GM12873 (cell line): Measurements from ENCODE around the gene HNRNPUL1.

Experiments used
- TF ChIP-seq, protein P1 (sequence below): IDR thresholded peaks from 2 replicates; pipeline ENCODE4 v1.5.1; 2012; ENCODE audit warnings: low read depth, mild to moderate bottlenecking, moderate library complexity, low read length, control low read depth; ENCODE audit not compliant: insufficient read depth; ENCODE audit errors: missing control alignments

Gene HNRNPUL1

DNA sequence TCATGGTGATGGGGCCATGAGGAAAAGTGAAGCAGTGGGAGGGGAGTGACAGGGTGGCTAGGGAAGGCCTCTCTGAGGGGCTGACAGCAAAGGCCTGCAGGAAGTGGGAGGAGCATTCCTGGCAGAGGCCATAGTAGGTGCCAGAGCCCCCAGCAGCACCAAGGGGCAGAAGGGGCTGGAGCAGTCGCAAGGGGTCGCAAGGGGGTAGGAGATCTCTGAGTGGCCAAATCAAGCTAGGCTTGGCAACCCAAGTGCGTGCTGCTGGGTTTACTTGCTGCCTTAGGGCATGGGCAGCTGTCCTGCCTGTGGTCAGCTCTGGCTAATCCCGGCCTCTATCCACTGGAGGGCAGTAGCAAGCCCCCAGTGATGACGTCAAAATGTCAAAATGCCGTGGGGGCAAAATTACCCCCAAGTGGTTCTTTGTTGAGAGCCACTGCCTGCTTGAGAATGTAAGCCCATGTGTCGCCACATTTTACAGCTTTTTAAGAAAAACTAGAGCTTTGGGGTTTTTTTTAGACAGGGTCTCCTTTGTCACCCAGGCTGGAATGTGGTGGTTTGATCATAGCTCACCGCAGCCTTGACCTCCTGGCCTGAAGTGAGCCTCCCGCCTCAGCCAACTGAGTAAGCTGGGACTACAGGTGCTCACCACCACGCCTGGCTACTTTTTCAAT lies 57.6 kb downstream of the HNRNPUL1 start:
- TF ChIP-seq, protein P1, sequence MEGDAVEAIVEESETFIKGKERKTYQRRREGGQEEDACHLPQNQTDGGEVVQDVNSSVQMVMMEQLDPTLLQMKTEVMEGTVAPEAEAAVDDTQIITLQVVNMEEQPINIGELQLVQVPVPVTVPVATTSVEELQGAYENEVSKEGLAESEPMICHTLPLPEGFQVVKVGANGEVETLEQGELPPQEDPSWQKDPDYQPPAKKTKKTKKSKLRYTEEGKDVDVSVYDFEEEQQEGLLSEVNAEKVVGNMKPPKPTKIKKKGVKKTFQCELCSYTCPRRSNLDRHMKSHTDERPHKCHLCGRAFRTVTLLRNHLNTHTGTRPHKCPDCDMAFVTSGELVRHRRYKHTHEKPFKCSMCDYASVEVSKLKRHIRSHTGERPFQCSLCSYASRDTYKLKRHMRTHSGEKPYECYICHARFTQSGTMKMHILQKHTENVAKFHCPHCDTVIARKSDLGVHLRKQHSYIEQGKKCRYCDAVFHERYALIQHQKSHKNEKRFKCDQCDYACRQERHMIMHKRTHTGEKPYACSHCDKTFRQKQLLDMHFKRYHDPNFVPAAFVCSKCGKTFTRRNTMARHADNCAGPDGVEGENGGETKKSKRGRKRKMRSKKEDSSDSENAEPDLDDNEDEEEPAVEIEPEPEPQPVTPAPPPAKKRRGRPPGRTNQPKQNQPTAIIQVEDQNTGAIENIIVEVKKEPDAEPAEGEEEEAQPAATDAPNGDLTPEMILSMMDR: peak; percentile 58

DNA sequence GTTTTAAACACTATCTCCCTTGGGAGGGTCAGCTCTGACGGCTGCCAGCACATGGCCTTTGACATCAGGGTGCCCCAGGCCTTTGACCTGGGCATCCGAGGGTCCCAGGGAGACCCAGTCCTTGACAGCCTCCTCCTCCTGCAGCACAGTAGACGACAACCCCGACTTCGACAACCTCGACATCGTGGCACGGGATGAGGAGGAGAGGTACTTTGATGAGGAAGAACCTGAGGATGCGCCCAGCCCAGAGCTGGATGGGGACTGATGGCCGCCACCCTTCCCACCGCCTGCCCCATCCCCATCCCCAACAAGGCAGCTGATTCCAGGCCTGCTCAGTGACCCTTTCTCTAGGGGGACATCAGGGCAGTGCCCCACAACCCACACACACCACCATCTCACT lies 58.3 kb downstream of the HNRNPUL1 start:
- TF ChIP-seq, protein P1: no peak

DNA sequence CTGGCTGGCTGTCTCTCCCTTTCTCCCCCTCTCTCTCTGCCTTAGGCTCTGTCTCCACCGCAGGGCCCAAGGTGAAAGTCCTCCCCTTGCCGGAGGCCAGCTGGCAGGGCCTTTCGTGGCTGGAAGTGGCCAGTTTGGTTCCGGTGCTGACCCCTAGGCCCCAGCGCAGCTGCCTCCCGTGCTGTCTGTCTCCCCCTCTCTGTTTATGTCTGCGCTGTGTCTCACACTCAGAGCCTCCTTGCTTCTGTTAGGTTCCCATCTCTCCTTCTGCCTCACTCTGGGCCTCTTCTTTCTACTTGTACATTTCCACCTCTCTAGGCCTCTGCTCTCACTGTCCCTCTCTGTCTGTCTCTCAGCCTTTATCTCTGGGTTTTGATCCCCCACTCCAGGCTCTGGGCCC lies 58.9 kb downstream of the HNRNPUL1 start:
- TF ChIP-seq, protein P1: no peak

DNA sequence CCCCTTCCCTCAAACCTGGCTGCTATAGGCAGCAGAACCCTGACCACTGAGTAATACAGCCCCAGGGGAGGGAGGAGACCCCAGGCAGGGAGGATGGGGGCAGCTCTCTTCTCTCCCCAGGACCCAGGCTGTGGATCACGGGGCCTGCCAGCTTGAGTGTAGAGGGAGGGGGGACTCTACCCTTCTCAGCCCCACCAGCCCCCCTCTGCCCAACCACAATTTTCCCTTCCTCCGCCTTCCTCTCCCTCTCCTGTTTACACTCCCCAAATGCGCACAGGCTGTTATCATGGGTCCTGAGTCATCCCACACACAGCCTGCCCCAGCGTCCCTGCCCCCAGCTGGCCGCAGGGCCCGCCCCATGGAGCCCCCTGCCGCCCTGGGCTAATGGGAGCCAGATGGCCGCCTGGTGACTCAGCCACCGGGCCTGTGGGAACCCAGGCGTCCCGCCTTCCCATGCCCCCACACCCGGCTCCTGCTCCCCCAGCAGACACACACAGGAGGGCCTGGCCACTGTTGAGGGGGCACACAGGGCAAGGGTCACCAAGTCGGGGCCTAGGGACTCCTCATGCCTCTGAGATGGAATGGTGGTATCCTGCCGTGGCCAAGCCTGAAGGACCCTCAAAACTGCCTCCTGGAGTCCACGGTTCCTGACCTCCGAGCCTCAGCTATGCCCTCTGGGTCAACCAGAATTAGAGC lies 59.4 kb downstream of the HNRNPUL1 start:
- TF ChIP-seq, protein P1: no peak

DNA sequence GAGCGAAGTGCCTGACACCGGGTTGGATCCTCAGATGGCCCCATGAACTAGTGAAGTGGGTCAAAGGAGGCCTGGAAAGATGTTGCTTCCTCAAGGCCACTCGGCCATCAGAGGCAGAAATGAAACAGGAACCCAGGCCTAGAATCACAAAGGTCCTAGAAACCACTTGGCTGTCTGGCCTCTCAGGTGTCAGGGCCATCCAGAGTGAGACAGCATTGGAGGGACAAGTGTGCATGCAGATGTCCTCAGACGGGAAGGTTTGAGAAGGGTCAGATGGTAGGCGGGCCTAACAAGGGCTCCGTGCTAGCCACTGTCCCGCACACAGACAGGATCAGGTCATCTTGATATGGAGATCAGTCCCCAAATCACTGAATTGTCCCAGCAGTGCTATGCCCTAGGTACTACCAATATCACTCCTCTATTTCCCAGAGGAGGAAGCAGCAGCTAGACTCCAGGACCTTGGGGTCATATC lies 60.1 kb downstream of the HNRNPUL1 start:
- TF ChIP-seq, protein P1: no peak

DNA sequence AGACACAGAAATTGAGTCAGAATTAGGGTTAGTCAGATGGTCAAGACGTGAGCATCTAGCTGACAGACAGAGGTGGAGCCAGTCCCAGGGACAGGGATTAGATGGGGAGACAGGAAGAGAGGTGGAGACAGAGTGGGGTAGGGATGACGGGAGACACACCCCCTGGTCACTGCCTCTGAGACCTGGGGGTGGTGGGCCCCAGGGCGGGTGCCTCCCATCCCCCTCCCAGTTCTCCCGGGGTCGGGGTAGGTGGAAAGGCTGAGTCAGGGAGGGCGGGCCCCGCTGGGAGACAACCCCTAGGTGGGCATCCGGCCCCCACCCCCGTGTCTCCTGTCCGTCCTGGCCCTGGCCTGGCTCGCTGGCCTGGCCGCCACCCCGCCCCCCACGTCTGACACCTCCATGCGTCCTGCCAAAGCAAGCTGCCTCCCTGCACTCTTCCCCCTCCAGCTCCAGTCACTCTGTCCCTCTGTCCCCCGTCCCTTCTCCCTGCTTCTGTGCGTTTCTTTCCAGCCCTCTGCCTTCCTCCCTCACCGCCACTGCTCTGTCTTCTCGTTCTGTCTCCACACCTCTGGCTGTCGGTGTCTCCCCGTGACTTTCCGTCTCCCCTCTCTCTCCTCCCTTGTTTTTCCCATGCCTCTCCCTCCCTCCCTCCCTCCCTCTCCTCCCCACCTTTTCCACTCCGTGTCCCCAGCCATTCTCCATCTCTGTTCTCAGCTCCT lies 60.9 kb downstream of the HNRNPUL1 start:
- TF ChIP-seq, protein P1: no peak

DNA sequence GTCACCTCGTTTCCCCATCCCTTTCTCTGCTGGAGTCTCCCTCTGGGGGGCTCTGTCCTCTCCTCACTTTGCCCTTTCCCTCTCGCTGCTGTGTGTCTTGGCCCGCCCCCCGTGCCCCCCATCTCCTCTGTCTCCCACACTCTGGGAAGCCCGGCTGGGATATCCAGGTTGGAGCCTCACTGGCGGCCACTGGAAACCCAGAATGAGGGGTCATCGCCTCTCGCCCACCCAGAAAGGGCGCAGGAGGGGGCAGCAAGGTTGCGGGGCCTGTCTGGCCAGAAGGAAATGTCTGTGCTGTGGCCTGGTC lies 61.4 kb downstream of the HNRNPUL1 start:
- TF ChIP-seq, protein P1: no peak
